Colon (tissue), 2 donors: ENCODE data around the gene RBCK1.

ENCODE experiments used
- FAIRE-seq: peaks from 2 replicates; lab custom pipeline; 2012; peaks lifted over from hg19 to GRCh38; lab: Jason Lieb, UNC
- donor health status: control.
- donor health status: control.

The RBCK1 gene

DNA sequence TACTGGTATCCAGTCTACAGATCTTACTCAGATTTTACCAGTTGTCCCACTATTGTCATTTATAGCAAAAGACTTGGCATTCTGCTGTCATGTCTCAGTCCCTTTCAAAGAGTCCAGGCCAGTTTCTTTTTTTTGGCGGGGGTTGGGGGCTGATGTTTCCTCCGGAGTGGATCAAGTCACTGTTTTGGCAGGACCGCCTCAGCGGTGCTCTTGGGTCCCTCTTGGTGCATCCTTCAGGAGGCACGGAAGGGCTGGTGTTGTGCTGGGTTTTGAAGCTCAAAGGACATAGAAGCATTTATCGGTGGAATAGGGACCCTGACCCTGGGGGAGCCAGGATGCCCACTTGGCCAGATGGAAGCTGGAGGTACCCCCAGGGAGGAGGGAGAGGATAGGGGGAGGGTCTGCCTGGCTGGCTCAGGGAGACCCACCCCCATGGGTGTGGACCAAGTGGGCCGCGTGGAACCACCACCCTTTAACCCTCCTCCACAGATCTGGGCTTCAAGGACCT, 10.8 kb downstream of the RBCK1 start:
- FAIRE-seq, result no peak

DNA sequence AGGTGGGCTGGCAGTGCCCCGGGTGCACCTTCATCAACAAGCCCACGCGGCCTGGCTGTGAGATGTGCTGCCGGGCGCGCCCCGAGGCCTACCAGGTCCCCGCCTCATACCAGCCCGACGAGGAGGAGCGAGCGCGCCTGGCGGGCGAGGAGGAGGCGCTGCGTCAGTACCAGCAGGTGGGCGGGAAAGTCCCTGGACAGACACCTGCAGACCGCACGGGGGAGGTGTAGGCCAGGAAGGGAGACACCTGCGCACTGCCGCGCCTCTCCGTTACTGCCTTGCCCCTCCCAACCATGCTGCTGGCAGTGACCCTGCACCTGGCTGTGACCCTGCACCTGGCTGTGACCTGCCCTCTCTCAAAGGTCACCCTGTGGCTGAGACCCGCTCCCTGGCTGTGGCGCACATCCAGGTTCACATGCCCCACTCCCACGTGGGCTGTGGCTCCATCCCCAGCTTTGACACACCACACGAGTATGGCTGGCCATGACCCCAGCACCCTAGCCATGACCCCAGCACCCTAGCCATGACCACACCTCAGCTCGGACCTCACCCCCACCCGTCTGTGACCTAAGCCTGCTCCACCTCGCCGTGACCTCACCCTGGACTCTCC, 11.6 kb downstream of the RBCK1 start:
- FAIRE-seq, result no peak

GRCh38 chr20:420166-420620, 12.1 kb downstream of the RBCK1 start:
- no peak for FAIRE-seq

DNA sequence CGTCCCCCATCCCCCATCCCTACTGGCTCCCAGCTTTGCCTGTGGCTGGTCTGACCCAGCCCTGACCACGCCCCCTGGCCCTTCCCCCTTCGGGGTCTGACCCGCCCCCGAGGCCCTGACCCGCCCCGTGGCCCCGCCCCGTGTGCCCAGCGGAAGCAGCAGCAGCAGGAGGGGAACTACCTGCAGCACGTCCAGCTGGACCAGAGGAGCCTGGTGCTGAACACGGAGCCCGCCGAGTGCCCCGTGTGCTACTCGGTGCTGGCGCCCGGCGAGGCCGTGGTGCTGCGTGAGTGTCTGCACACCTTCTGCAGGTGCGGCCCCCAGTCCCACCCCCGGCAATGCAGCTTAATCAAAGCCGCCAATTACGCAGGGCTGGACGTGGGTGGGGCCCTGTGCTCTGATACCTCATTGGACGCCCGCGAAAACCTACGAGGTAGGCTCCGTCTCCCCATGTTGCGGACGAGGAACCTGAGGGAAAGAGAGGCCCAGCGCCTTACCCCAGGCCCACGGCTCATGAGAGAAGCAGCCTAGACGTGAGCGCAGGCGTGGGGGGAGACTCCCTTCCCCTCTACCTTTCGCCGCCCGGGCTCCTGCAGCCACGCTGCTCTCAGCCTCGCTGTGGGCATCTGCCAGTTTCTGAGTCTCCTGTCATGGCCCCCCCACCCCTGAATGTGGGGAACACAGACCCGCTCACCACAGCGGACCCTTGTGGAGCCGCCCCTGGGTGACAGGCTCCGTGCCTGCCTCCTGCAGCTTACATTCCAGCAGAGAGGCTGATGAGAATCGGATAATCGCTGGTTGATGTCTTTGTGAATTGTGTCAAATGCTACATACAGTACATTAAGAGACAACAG, 12.8 kb downstream of the RBCK1 start:
- FAIRE-seq, result no peak

GRCh38 chr20:421685-422250, 13.7 kb downstream of the RBCK1 start:
- no peak for FAIRE-seq

DNA sequence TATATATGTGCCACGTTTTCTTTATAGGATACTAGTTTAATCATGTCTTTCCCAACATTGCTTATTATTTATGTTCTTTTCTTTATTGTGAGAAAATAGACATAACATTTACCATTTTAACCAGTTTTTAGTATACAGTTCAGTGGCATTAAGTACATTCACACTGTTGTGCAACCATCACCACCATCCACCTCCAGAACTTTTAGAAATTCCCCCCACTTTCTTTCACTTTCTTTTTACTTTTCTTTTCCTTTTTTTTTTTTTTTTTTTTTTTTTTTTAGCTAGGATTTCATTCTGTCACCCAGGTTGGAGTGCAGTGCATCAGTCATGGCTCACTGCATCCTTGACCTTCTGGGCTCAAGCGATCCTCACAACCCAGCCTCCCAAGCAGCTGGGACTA, 18.5 kb downstream of the RBCK1 start:
- no peak for FAIRE-seq

GRCh38 chr20:427401-427800, 19.3 kb downstream of the RBCK1 start:
- no peak for FAIRE-seq

DNA sequence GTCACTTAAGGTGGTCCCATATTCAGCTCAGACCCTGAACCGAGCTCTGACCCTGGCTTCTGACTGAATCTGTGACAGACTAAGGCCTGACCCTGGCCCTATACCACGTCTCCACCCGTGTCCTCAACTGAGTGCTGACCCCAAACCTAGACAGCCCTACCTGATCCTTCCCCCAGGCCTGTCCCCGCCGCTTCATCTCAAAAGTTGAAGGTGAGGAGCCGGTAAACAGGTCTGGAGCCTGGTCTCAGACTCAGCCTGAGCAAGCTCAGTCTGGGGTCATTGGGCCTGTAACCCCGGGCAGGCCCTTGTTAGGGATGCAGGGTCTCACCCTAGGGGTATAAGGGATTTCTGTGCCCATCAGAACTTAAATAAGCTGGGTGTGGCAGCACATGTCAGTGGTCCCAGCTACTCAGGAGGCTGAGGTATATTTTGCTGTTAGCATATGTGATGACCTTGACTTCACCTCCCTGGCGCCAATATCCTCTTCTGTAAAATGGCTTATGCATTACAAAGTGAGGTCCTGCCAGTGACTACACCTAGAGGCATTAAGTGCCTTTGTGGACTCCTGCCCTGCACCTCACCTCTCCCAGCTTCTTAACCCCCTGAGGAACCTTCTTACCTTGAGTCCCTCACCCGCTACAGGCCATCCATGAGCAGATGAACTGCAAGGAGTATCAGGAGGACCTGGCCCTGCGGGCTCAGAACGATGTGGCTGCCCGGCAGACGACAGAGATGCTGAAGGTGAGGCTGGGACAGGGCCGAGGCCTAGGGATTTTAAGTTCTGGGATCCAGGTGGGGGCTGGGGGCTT, 20.0 kb downstream of the RBCK1 start:
- FAIRE-seq, result no peak

GRCh38 chr20:428658-429200, 20.6 kb downstream of the RBCK1 start:
- FAIRE-seq, result no peak

GRCh38 chr20:430091-430999, 22.2 kb downstream of the RBCK1 start:
- FAIRE-seq, result no peak

DNA sequence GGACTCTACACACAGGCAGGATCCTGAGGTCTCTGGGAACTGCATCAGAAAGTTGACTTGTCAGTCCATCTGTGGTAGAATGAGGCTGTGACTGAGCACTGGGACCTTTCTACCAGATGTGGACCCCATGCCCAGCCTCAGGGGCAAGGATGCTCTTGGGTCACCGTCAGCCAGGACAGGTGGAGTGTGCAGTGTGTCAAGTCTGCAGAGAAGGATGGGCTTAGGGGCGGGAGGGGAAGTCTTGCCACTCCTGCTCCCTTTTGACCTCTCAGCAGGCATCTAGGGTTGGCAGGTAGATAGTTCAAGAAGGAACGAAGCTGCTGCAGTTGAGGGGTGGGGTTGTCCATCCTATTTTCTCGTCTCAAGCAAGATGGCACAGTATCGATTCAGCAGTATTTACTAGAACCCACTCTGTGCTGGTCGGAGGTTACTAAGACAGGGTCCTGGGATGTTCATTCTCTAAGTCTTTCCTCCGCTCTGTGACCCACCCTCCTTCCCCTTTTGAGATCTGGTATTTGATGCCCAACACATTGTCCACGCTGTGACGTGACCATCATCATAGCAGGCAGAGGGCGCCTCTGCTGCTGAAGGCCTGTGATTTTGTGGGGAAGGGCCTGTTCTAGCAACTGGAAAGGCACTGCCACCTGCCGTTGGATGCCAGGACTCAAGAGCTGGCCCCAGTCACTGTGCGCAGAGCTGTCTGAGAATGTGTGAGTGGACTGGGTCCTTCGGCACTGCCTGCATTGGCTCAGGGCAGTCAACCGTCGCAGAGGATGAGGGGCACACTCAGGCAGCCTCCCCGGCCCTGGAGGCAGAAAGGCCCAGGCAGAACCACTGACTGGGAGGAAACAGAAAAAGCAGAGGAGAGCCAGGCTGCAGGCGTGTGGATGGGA, 23.2 kb downstream of the RBCK1 start:
- no peak for FAIRE-seq

DNA sequence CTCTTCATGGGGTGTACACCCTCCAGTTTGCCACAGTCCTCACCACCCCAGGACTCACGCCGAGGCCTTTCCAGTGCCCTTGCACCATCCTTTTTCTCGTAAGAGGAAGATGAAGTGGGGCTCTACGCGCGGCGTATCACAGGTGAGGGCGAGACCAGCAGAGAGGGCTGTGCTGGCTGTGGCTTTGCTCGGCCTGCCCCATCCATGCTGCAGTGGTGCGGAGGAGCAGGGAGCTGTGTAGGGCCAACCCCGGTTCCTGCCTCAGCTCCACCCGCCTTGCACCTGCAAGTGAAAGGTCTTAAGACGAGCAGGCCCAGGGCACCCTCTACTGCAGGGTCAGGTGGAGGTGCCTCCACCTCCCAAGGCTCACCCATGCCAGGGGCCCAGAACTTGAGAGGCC, 24.1 kb downstream of the RBCK1 start:
- FAIRE-seq, result no peak

DNA sequence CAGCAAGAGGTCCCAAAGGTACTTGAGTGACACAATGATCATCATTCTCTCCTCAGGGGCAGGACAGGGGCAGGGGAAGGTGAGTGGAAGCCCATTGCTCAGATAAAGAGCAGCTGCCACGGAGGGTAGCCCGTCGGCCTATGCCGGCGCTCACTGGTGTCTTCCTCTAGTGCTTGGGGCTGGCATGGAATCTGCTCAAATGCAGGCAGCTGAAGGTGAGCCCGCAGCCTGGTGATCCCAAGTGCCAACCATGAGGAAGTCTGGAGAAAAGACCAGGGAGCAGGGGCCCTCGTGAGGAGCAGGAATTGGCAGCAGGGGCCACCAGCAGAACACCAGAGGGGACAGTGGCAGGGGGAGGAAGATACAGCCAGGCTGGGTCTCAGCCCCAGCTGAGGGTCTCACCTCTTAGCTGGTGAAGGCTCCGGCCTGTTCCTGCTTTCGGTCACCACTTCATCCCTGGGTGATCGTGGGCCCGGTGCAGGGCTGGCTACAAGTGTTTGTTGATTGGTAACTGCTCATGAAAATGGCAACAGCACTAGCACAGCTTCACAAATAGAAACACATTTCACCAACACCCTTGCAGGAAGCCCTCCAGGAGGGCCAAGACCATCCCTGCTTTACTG, 24.7 kb downstream of the RBCK1 start:
- FAIRE-seq, result no peak

GRCh38 chr20:433300-433975, 25.3 kb downstream of the RBCK1 start:
- no peak for FAIRE-seq

DNA sequence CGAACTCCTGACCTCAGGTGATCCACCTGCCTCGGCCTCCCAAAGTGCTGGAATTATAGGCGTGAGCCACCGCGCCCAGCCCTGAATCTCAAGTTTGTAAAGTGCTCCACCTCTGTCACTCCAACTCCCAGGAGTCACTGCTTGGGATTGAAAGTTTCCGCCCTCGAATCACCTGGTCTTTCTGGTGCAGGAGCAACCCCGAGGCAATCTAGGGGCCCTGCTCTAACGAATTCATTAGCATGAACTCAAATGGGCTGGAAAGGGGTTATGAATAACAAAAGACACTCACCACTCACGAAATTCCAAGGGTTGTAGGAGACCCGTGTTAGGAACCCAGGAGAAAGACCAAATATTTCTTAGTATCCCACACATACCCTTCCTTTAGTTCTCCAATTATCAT, 26.1 kb downstream of the RBCK1 start:
- FAIRE-seq, result no peak

- FAIRE-seq, result no peak
Observed at GRCh38 chr20:434661-435419, 26.7 kb downstream of the RBCK1 start.

DNA sequence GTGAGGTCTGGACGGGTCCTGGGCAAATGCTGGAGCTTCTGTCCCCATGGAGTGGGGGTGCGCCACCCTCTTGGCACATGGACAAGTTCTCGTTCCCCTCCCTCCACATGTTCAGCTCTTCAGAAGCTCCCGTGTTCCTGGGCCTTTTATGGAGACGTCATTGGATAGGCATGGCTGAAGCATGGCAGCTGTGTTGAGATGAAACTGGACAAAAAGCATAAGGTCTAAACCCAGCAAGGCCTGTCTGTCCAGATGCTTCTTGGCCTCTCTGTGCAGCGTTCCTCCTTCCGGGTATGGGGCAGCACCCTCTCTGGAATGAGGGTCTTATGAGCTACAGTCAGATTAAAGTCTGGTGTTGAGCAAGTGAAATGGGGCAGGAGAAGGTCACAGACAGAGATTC, 27.5 kb downstream of the RBCK1 start:
- no peak for FAIRE-seq

- no peak for FAIRE-seq
Observed at GRCh38 chr20:436476-436875, 28.4 kb downstream of the RBCK1 start.
